HL-60 (cell line): Measurements from ENCODE around the gene ORM2.

Experiments used
- POLR2AphosphoS5 ChIP-seq: IDR thresholded peaks from 2 replicates; pipeline ENCODE4 v1.6.1; 2012; ENCODE audit warnings: low read depth
- TF ChIP-seq, protein P1 (sequence below): IDR thresholded peaks from 2 replicates; pipeline ENCODE4 v1.6.1; 2012; ENCODE audit warnings: low read depth; ENCODE audit not compliant: insufficient replicate concordance
- TF ChIP-seq, protein P2 (sequence below): IDR thresholded peaks from one replicate; pipeline ENCODE4 v1.5.1; 2011; ENCODE audit warnings: low read length, control low read depth, inconsistent platforms; ENCODE audit not compliant: insufficient read depth

DNA sequence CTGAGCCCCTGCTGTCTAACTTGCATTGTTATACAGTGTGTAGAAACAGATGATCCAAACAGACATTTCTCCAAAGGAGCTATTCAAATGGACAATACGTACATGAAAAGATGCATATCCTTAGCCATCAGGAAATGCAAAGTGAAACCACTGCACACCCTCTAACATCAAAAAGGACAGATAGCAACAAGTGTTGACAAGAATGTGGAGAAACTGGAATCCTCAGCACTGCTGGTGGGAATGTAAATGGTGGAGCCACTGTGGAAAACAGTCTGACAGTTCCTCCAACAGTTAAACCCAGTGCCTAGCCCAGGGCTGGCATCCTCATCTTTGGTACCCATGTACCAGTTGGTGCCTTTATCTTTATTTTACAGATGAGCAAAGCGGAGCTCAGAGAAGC lies 8.5 kb downstream of the ORM2 start:
- TF ChIP-seq POLR2AphosphoS5, result no peak
- TF ChIP-seq, protein P1, sequence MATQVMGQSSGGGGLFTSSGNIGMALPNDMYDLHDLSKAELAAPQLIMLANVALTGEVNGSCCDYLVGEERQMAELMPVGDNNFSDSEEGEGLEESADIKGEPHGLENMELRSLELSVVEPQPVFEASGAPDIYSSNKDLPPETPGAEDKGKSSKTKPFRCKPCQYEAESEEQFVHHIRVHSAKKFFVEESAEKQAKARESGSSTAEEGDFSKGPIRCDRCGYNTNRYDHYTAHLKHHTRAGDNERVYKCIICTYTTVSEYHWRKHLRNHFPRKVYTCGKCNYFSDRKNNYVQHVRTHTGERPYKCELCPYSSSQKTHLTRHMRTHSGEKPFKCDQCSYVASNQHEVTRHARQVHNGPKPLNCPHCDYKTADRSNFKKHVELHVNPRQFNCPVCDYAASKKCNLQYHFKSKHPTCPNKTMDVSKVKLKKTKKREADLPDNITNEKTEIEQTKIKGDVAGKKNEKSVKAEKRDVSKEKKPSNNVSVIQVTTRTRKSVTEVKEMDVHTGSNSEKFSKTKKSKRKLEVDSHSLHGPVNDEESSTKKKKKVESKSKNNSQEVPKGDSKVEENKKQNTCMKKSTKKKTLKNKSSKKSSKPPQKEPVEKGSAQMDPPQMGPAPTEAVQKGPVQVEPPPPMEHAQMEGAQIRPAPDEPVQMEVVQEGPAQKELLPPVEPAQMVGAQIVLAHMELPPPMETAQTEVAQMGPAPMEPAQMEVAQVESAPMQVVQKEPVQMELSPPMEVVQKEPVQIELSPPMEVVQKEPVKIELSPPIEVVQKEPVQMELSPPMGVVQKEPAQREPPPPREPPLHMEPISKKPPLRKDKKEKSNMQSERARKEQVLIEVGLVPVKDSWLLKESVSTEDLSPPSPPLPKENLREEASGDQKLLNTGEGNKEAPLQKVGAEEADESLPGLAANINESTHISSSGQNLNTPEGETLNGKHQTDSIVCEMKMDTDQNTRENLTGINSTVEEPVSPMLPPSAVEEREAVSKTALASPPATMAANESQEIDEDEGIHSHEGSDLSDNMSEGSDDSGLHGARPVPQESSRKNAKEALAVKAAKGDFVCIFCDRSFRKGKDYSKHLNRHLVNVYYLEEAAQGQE, result no peak
- TF ChIP-seq, protein P2, sequence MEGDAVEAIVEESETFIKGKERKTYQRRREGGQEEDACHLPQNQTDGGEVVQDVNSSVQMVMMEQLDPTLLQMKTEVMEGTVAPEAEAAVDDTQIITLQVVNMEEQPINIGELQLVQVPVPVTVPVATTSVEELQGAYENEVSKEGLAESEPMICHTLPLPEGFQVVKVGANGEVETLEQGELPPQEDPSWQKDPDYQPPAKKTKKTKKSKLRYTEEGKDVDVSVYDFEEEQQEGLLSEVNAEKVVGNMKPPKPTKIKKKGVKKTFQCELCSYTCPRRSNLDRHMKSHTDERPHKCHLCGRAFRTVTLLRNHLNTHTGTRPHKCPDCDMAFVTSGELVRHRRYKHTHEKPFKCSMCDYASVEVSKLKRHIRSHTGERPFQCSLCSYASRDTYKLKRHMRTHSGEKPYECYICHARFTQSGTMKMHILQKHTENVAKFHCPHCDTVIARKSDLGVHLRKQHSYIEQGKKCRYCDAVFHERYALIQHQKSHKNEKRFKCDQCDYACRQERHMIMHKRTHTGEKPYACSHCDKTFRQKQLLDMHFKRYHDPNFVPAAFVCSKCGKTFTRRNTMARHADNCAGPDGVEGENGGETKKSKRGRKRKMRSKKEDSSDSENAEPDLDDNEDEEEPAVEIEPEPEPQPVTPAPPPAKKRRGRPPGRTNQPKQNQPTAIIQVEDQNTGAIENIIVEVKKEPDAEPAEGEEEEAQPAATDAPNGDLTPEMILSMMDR, result no peak
